ENCODE results near the gene SLC41A3.
A peak's percentile ranks its signal among the peaks of the same experiment; 100 is the strongest.

SLC41A3 gene

GRCh38 chr3:126083913-126084767 lies at the start of gene SLC41A3:
Gene SLC41A3 (minus strand): TSS chr3:126084124. CDS start chr3:126068219, 15,905 bp downstream.
- DNase-seq: peak; percentile 66

- DNase-seq: no peak
Measured at GRCh38 chr3:126133606-126134005, 49.7 kb upstream of the SLC41A3 start.

- DNase-seq: no peak
Measured at GRCh38 chr3:126132751-126133511, 49.0 kb upstream of the SLC41A3 start.

- no peak for DNase-seq
Measured at GRCh38 chr3:126131881-126132750, 48.2 kb upstream of the SLC41A3 start.

- no peak for DNase-seq
Measured at GRCh38 chr3:126130981-126131745, 47.2 kb upstream of the SLC41A3 start.

GRCh38 chr3:126130081-126130855 lies 46.3 kb upstream of the SLC41A3 start:
- DNase-seq: no peak

GRCh38 chr3:126129398-126129891 lies 45.5 kb upstream of the SLC41A3 start:
- no peak for DNase-seq

- DNase-seq: no peak
Measured at GRCh38 chr3:126128504-126129397, 44.8 kb upstream of the SLC41A3 start.

- DNase-seq: no peak
Measured at GRCh38 chr3:126127904-126128303, 44.0 kb upstream of the SLC41A3 start.

- DNase-seq: no peak
Measured at GRCh38 chr3:126127452-126127851, 43.5 kb upstream of the SLC41A3 start.

GRCh38 chr3:126126811-126127431 lies 43.0 kb upstream of the SLC41A3 start:
- no peak for DNase-seq

- DNase-seq: no peak
Measured at GRCh38 chr3:126126286-126126685, 42.4 kb upstream of the SLC41A3 start.

GRCh38 chr3:126125781-126126251 lies 41.9 kb upstream of the SLC41A3 start:
- no peak for DNase-seq

- DNase-seq: no peak
Measured at GRCh38 chr3:126125341-126125740, 41.4 kb upstream of the SLC41A3 start.

GRCh38 chr3:126124896-126125295 lies 41.0 kb upstream of the SLC41A3 start:
- DNase-seq: no peak

GRCh38 chr3:126124148-126124868 lies 40.4 kb upstream of the SLC41A3 start:
- no peak for DNase-seq

GRCh38 chr3:126121632-126122031 lies 37.7 kb upstream of the SLC41A3 start:
- no peak for DNase-seq

GRCh38 chr3:126121074-126121473 lies 37.1 kb upstream of the SLC41A3 start:
- no peak for DNase-seq

- DNase-seq: no peak
Measured at GRCh38 chr3:126119976-126120375, 36.1 kb upstream of the SLC41A3 start.

Measured in KG1 (cell line).